Endometrial microvascular endothelial cells (primary cell): Measurements from ENCODE around the gene UGT8. TPM values are rescaled to one million over a fixed set of nuclear protein-coding genes. Genes with fewer than 3 reads are reported as not detected.

Experiments
- in situ Hi-C: cut with HindIII; loops from 2 replicates; pipeline ENCODE4 v1.10.0; 2017; ENCODE audit warnings: low sequenced_read_pairs, low pct_unique_long_range_greater_than_20kb; ENCODE audit errors: inconsistent ontology term
- total RNA-seq: library from RNA; depleted of rRNA; stranded (reverse); fragments of >200 nt; gene quantifications from one replicate; pipeline ENCODE4 v1.2.3, GENCODE V29; 2015; ENCODE audit errors: inconsistent ontology term

The UGT8 gene
- total RNA-seq, 1 donor from 2014 or later, result not detected

- in situ Hi-C loops, result no loop called here
Observed at GRCh38 chr4:114673306-114673705, 74.7 kb downstream of the UGT8 start.

DNA sequence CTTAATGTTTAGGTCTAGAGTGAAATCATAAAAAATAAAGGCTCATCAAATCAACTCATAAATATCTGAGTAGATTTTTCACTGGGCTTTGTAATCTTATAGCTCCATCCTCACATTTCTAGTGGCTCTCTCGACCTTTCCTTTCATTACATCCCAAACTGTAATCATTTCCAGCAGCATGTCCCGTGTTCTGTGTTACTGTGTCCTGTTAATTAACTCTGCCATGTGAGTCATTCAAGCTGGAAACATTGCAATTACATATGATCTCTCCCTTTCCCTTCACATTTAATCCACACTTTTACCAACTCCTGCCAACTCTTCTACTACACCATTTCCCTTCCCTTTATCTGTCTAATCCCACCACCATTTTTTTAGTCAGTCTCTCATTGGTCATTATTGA lies 75.5 kb downstream of the UGT8 start:
- in situ Hi-C loops, result no loop called here

DNA sequence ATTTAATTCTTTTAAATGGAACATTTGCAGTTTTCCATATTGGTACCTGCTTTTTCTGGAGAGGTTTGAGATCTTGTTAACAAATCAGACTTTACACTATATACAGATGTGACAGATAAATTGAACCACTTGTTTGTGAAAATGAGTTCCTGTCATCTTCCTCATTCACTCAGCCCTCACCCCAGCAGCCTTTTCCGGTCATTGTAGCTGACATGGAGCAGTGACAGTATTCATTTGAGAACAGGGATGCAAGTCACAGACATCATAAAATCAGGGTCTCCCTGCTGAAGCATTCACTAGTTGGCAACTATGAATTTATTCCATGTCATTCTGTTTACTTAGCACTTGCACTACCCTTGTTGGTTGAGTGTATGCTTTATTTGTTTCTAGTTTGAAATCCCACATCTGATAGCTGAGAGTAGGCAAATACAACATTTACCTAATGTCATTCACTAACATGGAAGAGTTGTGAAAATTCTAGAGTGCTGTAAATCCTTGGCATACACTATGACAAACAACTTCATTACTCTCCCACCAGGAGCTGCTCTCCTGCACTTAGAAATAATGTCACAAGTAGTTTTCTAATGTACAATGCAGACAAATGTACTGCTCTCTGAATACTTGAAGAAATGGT lies 78.9 kb downstream of the UGT8 start:
- in situ Hi-C loops, result no loop called here

DNA sequence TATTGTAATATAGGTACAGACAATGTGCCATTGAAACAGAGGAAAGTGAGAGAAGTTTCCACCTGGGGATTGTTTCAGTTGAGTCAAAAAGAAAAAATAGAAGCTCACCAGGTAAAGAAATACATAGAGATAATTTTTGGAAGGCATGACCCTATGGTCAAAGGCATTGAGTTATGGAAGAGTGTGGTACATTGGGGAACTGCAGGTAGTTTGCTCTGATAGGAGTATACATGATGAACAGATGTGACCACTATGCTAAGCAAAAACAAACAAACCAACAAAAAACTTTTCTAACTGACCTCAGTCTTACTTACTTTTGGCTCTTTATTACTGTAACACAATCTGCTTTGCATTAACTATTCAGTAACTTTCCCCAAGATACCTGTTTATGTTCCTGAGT lies 85.9 kb downstream of the UGT8 start:
- in situ Hi-C loops, result no loop called here

DNA sequence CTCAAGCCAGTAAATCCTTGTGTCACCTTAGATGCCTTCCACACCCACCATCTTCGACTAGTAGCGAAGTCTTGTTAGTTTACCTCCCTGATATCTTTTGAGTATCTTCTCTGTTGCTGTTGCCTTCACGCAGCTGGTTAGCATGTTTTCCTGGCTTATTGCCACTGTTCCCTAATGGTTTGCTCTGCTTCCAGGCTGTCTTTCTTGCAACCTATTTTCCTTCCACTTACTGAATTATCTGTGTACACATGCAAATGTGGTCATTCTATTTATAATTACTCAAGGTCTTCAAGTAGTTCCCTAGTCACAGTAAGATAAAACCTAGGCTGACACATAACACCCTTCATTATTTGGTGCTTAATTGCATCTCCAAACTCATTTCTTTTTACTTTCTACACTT lies 89.5 kb downstream of the UGT8 start:
- in situ Hi-C loops, result no loop called here

GRCh38 chr4:114690571-114690970 lies 92.0 kb downstream of the UGT8 start:
- in situ Hi-C loops, result no loop called here

- in situ Hi-C loops, result no loop called here
Observed at GRCh38 chr4:114691865-114692264, 93.3 kb downstream of the UGT8 start.

DNA sequence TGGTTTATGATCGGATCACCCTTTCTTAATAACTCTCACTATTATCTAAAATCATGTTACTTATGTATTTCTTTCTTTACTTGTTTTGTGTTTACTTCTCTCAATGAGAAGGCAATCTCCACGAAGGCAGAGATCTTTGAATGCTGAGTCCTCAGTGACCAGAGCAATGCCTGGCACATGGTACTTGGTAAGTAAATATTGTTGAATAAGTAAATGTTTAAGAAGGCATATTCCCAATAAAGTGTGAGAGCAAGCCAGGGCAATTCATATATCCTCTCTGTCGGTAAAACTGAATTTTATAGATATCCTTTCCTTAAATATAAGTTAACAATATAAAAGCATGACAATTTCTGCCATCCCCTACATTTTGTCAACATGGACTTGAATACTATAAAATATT lies 94.4 kb downstream of the UGT8 start:
- in situ Hi-C loops, result no loop called here

- in situ Hi-C loops, result no loop called here
Observed at GRCh38 chr4:114694770-114695169, 96.2 kb downstream of the UGT8 start.

- in situ Hi-C loops, result no loop called here
Observed at GRCh38 chr4:114698231-114698630, 99.6 kb downstream of the UGT8 start.

- in situ Hi-C loops, result no loop called here
Observed at GRCh38 chr4:114701491-114701890, 102.9 kb downstream of the UGT8 start.

DNA sequence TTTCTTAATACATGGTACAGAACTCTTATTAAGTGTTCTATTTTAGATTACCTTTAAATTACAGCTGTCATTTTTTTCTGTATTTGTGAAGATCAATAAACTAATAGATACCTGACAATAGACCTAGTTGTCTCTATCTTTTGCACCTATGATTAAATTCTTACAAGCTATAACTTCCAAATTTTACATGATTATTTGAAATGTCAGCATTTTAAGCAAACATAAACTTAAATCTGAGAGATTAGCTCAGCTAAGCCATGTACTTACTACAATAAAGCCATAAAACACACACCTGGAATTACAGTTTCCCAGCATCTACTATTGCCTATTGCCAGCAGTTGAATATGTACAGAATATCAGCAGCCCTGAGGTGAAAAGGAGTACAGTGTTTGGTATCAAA lies 118.8 kb downstream of the UGT8 start:
- in situ Hi-C loops, result no loop called here

- in situ Hi-C loops, result no loop called here
Observed at GRCh38 chr4:114725066-114725465, 126.5 kb downstream of the UGT8 start.

DNA sequence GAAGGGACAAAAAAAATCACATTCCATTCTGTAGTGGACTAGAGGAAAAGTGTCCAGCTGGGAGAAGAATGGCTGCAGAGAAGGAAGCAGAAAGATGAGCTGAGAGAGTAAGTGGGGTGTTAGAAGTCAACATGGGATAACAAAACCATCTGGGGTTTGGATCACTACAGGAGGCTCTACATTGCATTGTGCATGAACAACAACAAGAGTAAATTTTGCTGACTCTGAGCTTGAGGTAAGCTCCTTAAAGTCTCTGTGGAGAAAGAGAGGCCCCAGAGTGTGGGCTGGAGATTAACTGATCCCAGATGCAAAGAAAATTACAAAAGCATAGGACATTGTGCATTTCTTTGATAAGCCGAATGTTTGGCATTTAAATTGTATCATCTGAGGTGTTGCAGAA lies 128.9 kb downstream of the UGT8 start:
- in situ Hi-C loops, result no loop called here
